CD4-positive, alpha-beta T cell (primary cell): ENCODE results near the gene UPF3A. TPM values are rescaled to one million over a fixed set of nuclear protein-coding genes. Genes with fewer than 3 reads are reported as not detected.
"Not testable (repeated sequence)": the region's sequence is repeated elsewhere in the genome, so short reads cannot be mapped to it uniquely, and the experiment has no call there.

ENCODE experiments used
- ATAC-seq: fragments of 200-7000 bp; cut with Tn5 transposase; one replicate; pipeline ENCODE4 v1.10.0; 2022; ENCODE audit warnings: mild to moderate bottlenecking; ENCODE audit not compliant: poor library complexity
- CTCF ChIA-PET: fragments of 350-600 bp; sonication (Branson Sonifier 250); formaldehyde crosslinking; loops from one replicate; lab custom pipeline; 2021; ENCODE audit warnings: antibody characterized with exemption, inconsistent platforms; lab: Charles Lee
- POLR2A ChIA-PET: fragments of 350-600 bp; sonication (Branson Sonifier 250); formaldehyde crosslinking; loops from one replicate; lab custom pipeline; 2021; ENCODE audit warnings: antibody characterized with exemption, inconsistent platforms; lab: Charles Lee
- DNase-seq, 14 experiments: peaks; one replicate each; pipeline ENCODE4 v3.0.0-alpha.2; 2013 to 2020; ENCODE audit warnings: mixed read lengths in 2 of 14
- H3K27ac ChIP-seq, 2 donors: one replicate each; pipeline versions ENCODE4 v1.5.1 to v1.7.0; 2013; ENCODE audit warnings: low read length in 2 of 2, low read depth in 1 of 2, mild to moderate bottlenecking in 1 of 2
- H3K27me3 ChIP-seq, 2 experiments: 1 replicate in 1 of 2; 2 replicates in 1 of 2; pipeline versions ENCODE4 v1.6.1 to v1.7.0; 2013; ENCODE audit warnings: low read length in 2 of 2, control low read depth in 1 of 2, mild to moderate bottlenecking in 1 of 2, moderate library complexity in 1 of 2; ENCODE audit not compliant: insufficient read depth in 2 of 2, control insufficient read depth in 1 of 2
- H3K36me3 ChIP-seq: one replicate; pipeline ENCODE4 v1.6.1; 2013; ENCODE audit warnings: low read length, control low read depth; ENCODE audit not compliant: insufficient read depth
- H3K4me1 ChIP-seq: one replicate; pipeline ENCODE4 v1.6.1; 2013; ENCODE audit warnings: low read length, control low read depth; ENCODE audit not compliant: insufficient read depth
- H3K4me3 ChIP-seq: one replicate; pipeline ENCODE4 v1.5.1; 2013; ENCODE audit warnings: mild to moderate bottlenecking, low read length, moderate library complexity
- H3K9me3 ChIP-seq, 2 experiments: 1 replicate in 1 of 2; 2 replicates in 1 of 2; pipeline versions ENCODE4 v1.6.1 to v1.7.0; 2013; ENCODE audit warnings: low read length in 2 of 2, mild to moderate bottlenecking in 2 of 2, control low read depth in 1 of 2, moderate library complexity in 1 of 2; ENCODE audit not compliant: control insufficient read depth in 1 of 2, insufficient read depth in 1 of 2
- H3K27ac Mint-ChIP-seq: one replicate; pipeline ENCODE4 v1.8.0; 2020; ENCODE audit warnings: mixed read lengths
- H3K27me3 Mint-ChIP-seq: one replicate; pipeline ENCODE4 v1.8.0; 2021; ENCODE audit warnings: mixed read lengths
- H3K36me3 Mint-ChIP-seq: one replicate; pipeline ENCODE4 v1.8.0; 2021; ENCODE audit warnings: low read depth, mixed read lengths
- H3K4me1 Mint-ChIP-seq: one replicate; pipeline ENCODE4 v1.8.0; 2021; ENCODE audit warnings: low read depth, mixed read lengths
- H3K4me3 Mint-ChIP-seq: one replicate; pipeline ENCODE4 v1.8.0; 2020; ENCODE audit warnings: mild to moderate bottlenecking, mixed read lengths
- H3K9me3 Mint-ChIP-seq: one replicate; pipeline ENCODE4 v1.8.0; 2020; ENCODE audit warnings: mixed read lengths
- intact Hi-C, 2 experiments: fragments of 100-400 bp; cut with DNase I in 1 of 2; cut with micrococcal nuclease in 1 of 2; formaldehyde crosslinking; loops; one replicate each; pipeline versions ENCODE4 v1.15.1 to v1.9.0; 2023 to 2025; cut with DNase I, micrococcal nuclease
- total RNA-seq, 174 experiments: library from RNA in 2 of 174; stranded (reverse) in 2 of 174; gene quantifications; one replicate each; pipeline ENCODE4 v1.2.3 and lab custom pipeline; 2021 to 2026
- TF ChIP-seq, protein P1 (sequence below): fragments of 200-600 bp; IDR thresholded peaks from one replicate; pipeline ENCODE4 v1.8.0; 2022; ENCODE audit warnings: antibody characterized with exemption, mild to moderate bottlenecking

The UPF3A gene
- total RNA-seq, 2 experiments from 2014 or later = 31.8 TPM

DNA sequence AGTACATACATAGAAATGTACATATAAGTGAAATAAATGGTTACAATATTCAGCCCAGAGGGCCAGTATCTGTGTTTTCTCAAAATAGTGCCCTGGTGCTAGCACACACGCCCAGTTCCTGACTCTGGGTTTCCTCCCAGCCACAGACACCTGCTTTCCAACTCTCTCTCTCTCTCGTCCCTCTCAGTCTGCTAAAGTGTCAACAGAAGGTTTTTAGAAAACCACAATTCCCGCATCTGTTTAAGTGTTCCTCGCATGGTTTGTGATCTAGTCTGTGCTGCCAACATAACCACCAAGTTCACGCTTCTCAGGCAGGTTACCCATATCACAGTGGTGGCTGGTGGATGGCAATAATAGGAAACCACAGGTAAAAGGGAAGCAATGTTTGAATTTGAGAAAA lies 17.8 kb upstream of the UPF3A start:
- H3K36me3 Mint-ChIP-seq = peaks cover 97% of the 10 kb centered on the region
- no peaks in the 10 kb centered on the region for H3K9me3 Mint-ChIP-seq

DNA sequence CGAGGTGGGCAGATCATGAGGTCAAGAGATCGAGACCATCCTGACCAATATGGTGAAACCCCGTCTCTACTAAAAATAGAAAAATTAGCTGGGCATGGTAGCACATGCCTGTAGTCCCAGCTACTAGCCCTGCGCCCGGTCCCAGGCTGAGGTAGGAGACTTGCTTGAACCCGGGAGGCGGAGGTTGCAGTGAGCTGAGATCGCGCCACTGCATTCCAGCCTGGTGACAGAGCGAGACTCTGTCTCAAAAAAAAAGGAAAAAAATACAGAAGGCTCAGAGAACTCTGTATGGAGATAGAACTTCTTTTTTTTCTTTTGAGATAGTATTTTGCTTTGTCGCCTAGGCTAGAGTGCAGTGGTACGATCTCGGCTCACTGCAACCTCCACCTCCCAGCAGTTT lies 17.1 kb upstream of the UPF3A start:
- Mint-ChIP-seq H3K4me1 (peaks cover 46% of the 10 kb centered on the region), H3K36me3 (peaks cover 98% of the 10 kb centered on the region)
- H3K9me3 ChIP-seq, H3K4me3 Mint-ChIP-seq, H3K27ac Mint-ChIP-seq, CTCF ChIA-PET, H3K4me3 ChIP-seq, H3K9me3 Mint-ChIP-seq, POLR2A ChIA-PET, ATAC-seq, H3K27me3 ChIP-seq, intact Hi-C loops, H3K27me3 Mint-ChIP-seq, DNase-seq, H3K27ac ChIP-seq: not testable (repeated sequence)
- Histone ChIP-seq H3K36me3 (peaks cover 74% of the 10 kb centered on the region), H3K4me1 (peaks cover 51% of the 10 kb centered on the region)

More for the DNA sequence above, 17.8 kb upstream of the UPF3A start:
- TF ChIP-seq, protein P1, sequence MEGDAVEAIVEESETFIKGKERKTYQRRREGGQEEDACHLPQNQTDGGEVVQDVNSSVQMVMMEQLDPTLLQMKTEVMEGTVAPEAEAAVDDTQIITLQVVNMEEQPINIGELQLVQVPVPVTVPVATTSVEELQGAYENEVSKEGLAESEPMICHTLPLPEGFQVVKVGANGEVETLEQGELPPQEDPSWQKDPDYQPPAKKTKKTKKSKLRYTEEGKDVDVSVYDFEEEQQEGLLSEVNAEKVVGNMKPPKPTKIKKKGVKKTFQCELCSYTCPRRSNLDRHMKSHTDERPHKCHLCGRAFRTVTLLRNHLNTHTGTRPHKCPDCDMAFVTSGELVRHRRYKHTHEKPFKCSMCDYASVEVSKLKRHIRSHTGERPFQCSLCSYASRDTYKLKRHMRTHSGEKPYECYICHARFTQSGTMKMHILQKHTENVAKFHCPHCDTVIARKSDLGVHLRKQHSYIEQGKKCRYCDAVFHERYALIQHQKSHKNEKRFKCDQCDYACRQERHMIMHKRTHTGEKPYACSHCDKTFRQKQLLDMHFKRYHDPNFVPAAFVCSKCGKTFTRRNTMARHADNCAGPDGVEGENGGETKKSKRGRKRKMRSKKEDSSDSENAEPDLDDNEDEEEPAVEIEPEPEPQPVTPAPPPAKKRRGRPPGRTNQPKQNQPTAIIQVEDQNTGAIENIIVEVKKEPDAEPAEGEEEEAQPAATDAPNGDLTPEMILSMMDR = no peak
- peak overlapping the region; percentile 4 for H3K4me3 Mint-ChIP-seq
- Histone ChIP-seq H3K4me1 (peaks cover 43% of the 10 kb centered on the region), H3K9me3 (no peaks in the 10 kb centered on the region), H3K36me3 (peaks cover 77% of the 10 kb centered on the region), H3K27ac (peak overlapping the region in 1 of 2 donors; percentile 18), H3K27me3 (no peaks in the 10 kb centered on the region), H3K4me3 (no peak overlapping the region)
- DNase-seq (peak in 3 of 14 experiments; percentile 61 to 71 (median 61)), ATAC-seq (peak; percentile 68)
- CTCF ChIA-PET = no interaction called here
- H3K4me1 Mint-ChIP-seq = peaks cover 41% of the 10 kb centered on the region
- peak overlapping the region; percentile 31 for H3K27ac Mint-ChIP-seq
- intact Hi-C loops = no loop called here
- H3K27me3 Mint-ChIP-seq = no peaks in the 10 kb centered on the region
- POLR2A ChIA-PET = no interaction called here

GRCh38 chr13:114264886-114265611 lies 16.4 kb upstream of the UPF3A start:
- H3K9me3 Mint-ChIP-seq = no peaks in the 10 kb centered on the region
- intact Hi-C loops = no loop called here
- no peaks in the 10 kb centered on the region for H3K9me3 ChIP-seq
- H3K36me3 ChIP-seq = peaks cover 67% of the 10 kb centered on the region
- H3K36me3 Mint-ChIP-seq = peaks cover 95% of the 10 kb centered on the region
- H3K27me3 Mint-ChIP-seq = no peaks in the 10 kb centered on the region
- peak overlapping the region; percentile 40 for H3K27ac Mint-ChIP-seq
- TF ChIP-seq, protein P1 = no peak
- ChIA-PET CTCF (interaction anchor here (0.8 kb wide), 1 partner anchor 20 kb away, joined by 3 read pairs; no protein-coding TSS in a partner anchor), POLR2A (no interaction called here)
- DNase-seq (no peak), ATAC-seq (no peak)
- H3K27me3 ChIP-seq = no peaks in the 10 kb centered on the region
- peaks cover 51% of the 10 kb centered on the region for H3K4me1 ChIP-seq
- H3K4me1 Mint-ChIP-seq = peaks cover 48% of the 10 kb centered on the region
- H3K4me3 Mint-ChIP-seq = no peak overlapping the region
- no peak overlapping the region for H3K4me3 ChIP-seq
- H3K27ac ChIP-seq = no peak overlapping the region
